ENCODE data around the gene IGFL2.
"Not testable (repeated sequence)": the region's sequence is repeated elsewhere in the genome, so short reads cannot be mapped to it uniquely, and the experiment has no call there.

GRCh38 chr19:46102333-46102732 lies 45.7 kb upstream of the IGFL2 start:
- TF ChIP-seq CTCF, POLR2A (IDR thresholded peaks at IDR 0.05): not testable (repeated sequence)
